ENCODE data around the gene PHRF1. TPM values are rescaled to one million over a fixed set of nuclear protein-coding genes. Genes with fewer than 3 reads are reported as not detected.

The PHRF1 gene
- total RNA-seq, 4 donors from 2014 or later = 5.0 to 45.8 (median 24.1) TPM

- Histone ChIP-seq H3K36me3 (no peaks in the 10 kb centered on the region), H3K27me3 (no peaks in the 10 kb centered on the region), H3K27ac (no peak overlapping the region), H3K4me1 (no peaks in the 10 kb centered on the region), H3K9me3 (no peaks in the 10 kb centered on the region), H3K4me3 (no peak overlapping the region)
- TF ChIP-seq CTCF (IDR thresholded peaks at IDR 0.05) (no peak), POLR2A (IDR thresholded peaks at IDR 0.05) (no peak)
- no peak for DNase-seq
- intact Hi-C loops (cut with DNase I; ENCODE audit: low total_unique reads) = no loop called here
These were observed 80.2 kb downstream of the PHRF1 start for GRCh38 chr11:656426-656825.

- TF ChIP-seq POLR2A (IDR thresholded peaks at IDR 0.05) = no peak
- TF ChIP-seq CTCF (IDR thresholded peaks at IDR 0.05) = no peak
- Histone ChIP-seq H3K9me3 (no peaks in the 10 kb centered on the region), H3K36me3 (no peaks in the 10 kb centered on the region), H3K27me3 (no peaks in the 10 kb centered on the region), H3K4me1 (no peaks in the 10 kb centered on the region), H3K4me3 (no peak overlapping the region), H3K27ac (no peak overlapping the region)
- no peak for DNase-seq
- intact Hi-C loops (cut with DNase I; ENCODE audit: low total_unique reads) = no loop called here
These were observed 80.6 kb downstream of the PHRF1 start for GRCh38 chr11:656866-657265.

- Histone ChIP-seq H3K27ac (no peak overlapping the region), H3K27me3 (no peaks in the 10 kb centered on the region), H3K4me1 (no peaks in the 10 kb centered on the region), H3K36me3 (no peaks in the 10 kb centered on the region), H3K4me3 (no peak overlapping the region), H3K9me3 (no peaks in the 10 kb centered on the region)
- TF ChIP-seq POLR2A (IDR thresholded peaks at IDR 0.05) = no peak
- TF ChIP-seq CTCF (IDR thresholded peaks at IDR 0.05) = no peak
- no peak for DNase-seq
- intact Hi-C loops (cut with DNase I; ENCODE audit: low total_unique reads) = no loop called here
These were observed 81.4 kb downstream of the PHRF1 start for GRCh38 chr11:657691-658126.

- no peaks in the 10 kb centered on the region for H3K9me3 ChIP-seq
- no peaks in the 10 kb centered on the region for H3K36me3 ChIP-seq
- no peaks in the 10 kb centered on the region for H3K4me1 ChIP-seq
- TF ChIP-seq POLR2A (IDR thresholded peaks at IDR 0.05) (no peak), CTCF (IDR thresholded peaks at IDR 0.05) (no peak)
- H3K4me3 ChIP-seq = no peak overlapping the region
- no peaks in the 10 kb centered on the region for H3K27me3 ChIP-seq
- intact Hi-C loops (cut with DNase I; ENCODE audit: low total_unique reads) = loop anchor here (5.0 kb wide), 1 partner anchor 63 kb away; no protein-coding TSS in a partner anchor
- no peak overlapping the region for H3K27ac ChIP-seq
- DNase-seq = no peak
These were observed 83.3 kb downstream of the PHRF1 start for GRCh38 chr11:659532-660085.

GRCh38 chr11:660281-660680, 84.0 kb downstream of the PHRF1 start:
- Histone ChIP-seq H3K4me3 (no peak overlapping the region), H3K9me3 (no peaks in the 10 kb centered on the region), H3K27me3 (no peaks in the 10 kb centered on the region), H3K27ac (no peak overlapping the region), H3K36me3 (no peaks in the 10 kb centered on the region), H3K4me1 (no peaks in the 10 kb centered on the region)
- TF ChIP-seq CTCF (IDR thresholded peaks at IDR 0.05) = no peak
- no peak for TF ChIP-seq POLR2A (IDR thresholded peaks at IDR 0.05)
- no peak for DNase-seq
- intact Hi-C loops (cut with DNase I; ENCODE audit: low total_unique reads) = loop anchor here (5.0 kb wide), 1 partner anchor 62 kb away; no protein-coding TSS in a partner anchor
